Stimulated activated CD4-positive, alpha-beta T cell treated with anti-CD3 and anti-CD28 coated beads, TNF-alpha, amount 100 ng/mL, for 48 hours (primary cell): ENCODE results near the gene MDN1.

Source experiments
- DNase-seq, 3 donors: peaks; one replicate each; pipeline ENCODE4 v3.0.0-alpha.2; 2020; ENCODE audit warnings: low read depth in 3 of 3

Gene MDN1

DNA sequence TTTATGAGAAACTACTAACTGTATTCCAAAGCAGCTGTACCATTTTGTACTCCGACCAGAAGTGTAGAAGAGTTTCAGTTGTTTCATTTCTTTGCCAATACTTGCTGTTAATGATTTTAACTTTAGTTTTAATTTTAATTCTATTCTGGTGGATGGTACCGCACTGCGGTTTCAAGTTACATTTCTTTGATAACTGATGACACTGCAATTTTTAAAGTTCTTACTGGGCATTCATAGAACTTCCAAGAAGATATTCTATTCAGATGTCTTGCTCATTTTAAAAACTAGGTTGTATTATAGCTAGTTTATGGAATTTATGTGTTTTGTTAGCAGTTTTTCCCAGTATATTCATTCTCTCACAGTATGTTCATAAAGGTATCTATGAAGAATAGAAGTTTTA lies 117.2 kb downstream of the MDN1 start:
- no peak for DNase-seq

GRCh38 chr6:89695667-89696066 lies 123.9 kb downstream of the MDN1 start:
- DNase-seq, result no peak

- DNase-seq, result no peak
Observed at GRCh38 chr6:89694428-89694827, 125.2 kb downstream of the MDN1 start.

DNA sequence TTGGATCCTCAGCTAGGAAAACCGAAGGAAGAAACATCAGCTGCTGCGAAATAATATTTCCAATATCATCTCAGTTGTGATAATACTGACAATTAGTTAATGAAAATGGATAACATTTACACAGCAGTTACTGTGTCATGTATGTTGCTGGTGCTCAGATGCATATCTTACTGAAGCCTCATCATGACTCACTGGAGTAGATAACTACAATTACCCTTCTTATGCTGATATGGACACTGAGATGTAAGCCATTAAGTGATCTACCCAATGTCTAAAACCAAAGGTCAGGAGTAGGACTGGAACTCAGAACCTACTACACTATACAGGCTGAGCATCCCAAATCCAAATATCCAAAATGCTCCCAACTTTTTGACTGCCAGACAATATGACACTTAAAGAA lies 126.4 kb downstream of the MDN1 start:
- DNase-seq, result no peak

GRCh38 chr6:89692256-89692655 lies 127.3 kb downstream of the MDN1 start:
- DNase-seq, result no peak

- DNase-seq, result no peak
Observed at GRCh38 chr6:89690944-89691324, 128.7 kb downstream of the MDN1 start.

- no peak for DNase-seq
Observed at GRCh38 chr6:89689732-89690131, 129.9 kb downstream of the MDN1 start.

DNA sequence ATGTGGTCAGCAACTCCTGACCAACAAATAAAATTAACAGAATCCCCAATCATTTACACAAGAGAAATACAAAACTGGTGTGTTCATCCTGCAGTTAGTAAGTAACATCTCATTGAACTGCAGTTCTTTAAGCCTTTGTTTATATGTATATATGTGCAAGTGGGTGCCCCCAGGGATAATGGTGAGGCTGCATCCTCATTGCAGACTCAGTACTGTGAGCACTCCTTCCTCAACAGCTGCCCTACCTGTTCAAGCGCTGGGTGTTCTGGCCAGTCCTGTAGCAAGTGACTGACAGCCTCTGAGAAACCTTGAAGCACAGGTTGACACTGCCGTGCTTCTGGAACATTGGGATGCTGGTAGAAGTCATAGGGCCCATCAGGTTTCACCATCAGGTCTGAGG lies 131.3 kb downstream of the MDN1 start:
- no peak for DNase-seq

DNA sequence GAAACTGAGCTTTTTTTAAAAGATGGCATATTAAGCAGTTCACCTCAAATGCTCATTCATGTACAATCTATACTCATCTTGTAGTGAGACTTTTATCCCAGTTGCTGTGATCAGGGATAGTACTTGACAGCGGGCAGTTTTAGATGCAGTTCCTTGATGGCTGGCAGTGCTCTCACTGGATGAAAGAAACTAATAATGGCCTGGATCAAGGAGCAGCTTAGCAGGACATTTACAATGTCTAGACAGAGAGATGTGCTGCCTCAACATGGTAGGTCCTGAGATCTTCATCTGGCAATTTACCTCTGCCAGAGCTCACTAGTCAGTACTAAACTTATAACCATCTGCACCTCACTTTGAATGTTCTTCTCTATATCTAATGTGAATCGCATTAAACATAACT lies 134.3 kb downstream of the MDN1 start:
- DNase-seq, result no peak

DNA sequence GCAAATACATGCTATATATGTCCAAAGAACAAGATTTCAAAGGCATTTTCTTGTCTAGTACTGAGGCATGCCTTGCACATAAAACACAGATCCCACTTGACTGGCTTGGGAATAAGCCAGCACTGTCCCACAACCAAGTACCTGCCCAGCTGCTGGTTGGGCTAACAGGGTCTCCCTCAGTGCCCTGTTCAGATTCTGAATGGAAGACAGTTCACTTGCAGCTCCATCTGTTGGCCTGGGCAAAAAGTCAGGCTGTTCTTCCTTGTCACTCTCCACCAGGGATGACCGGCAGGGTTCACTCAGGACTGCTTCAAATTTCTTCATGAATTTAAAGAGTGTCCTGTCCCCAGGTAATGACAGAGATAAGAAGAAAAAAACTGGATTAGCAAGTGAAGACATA lies 136.6 kb downstream of the MDN1 start:
- no peak for DNase-seq

GRCh38 chr6:89681983-89682564 lies 137.5 kb downstream of the MDN1 start:
- no peak for DNase-seq

- DNase-seq, result no peak
Observed at GRCh38 chr6:89680551-89680950, 139.0 kb downstream of the MDN1 start.

DNA sequence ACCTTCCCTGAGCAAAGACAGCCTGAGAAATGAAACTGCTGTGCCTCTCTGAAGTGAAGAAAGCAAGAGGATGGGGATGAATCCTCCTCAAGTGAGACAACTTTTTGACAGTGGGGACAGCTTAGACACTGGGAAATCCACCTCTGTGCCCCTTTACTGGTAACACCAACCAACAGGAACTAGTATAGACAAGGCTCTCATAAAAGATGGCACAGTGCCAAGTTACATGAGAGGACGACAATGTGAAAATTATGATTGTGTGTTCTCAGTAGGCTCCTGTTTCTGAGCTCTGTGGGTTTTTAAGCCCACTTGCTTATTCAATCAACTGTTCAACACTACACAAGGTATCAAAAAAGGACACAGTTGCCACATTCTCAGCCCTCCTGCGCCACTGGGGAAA lies 139.4 kb downstream of the MDN1 start:
- no peak for DNase-seq

GRCh38 chr6:89679215-89680120 lies 140.1 kb downstream of the MDN1 start:
- no peak for DNase-seq

DNA sequence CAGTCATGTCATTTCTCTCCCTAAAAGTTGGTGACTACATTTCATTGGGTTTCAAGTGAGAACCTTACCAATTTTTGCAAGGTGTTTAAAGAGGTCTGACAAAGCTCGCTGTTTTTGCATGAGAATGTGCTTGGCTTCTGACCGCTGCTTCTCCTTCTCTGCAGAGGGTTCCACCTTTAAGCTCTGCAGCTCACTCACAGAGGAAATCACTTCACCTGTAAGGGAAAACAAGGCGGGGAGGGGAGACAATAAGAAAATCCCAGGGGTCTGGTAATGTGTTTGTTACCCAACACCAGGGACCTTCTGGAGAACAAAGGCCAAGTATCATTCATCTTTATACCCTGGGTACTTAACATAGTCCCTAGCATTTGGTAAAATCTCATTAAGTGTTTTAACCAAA lies 141.1 kb downstream of the MDN1 start:
- DNase-seq, result no peak

DNA sequence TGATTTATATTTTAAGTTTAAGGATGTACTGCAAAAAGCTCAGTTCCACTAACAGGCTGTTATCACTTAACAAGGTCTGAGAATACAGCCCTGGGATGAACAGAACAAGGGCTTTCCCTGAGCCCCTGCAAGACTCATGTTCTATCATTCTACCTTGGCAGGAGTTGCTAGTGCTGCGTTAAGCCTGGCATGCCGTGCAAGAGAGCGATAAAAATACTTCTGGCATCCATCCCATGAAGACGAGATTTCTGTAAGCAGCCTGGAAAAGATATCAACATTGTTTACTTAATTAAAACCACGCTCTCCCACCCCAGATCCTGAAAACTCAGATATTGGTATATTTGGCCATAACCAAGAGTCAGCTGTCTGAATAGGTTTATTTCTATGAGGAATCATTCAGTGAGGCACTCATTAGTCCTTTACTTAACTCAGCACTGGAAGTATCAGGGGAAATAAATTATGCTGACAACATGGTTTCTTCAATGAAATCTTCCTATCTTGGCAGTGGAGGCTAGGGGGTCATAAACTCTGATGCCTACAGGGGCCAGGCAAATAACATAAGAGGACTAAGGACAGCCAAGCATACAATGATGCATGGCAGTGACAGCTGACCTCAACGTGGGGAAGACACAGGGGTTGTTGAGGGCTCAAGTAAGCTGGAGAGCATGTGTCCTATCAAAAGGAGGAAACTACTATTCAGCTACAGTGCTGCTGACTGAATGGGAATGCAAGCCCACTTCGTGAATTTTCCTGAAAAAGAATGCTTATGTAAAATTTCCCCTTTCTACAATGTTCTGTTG lies 143.4 kb downstream of the MDN1 start:
- no peak for DNase-seq

- no peak for DNase-seq
Observed at GRCh38 chr6:89670935-89671565, 148.5 kb downstream of the MDN1 start.

DNA sequence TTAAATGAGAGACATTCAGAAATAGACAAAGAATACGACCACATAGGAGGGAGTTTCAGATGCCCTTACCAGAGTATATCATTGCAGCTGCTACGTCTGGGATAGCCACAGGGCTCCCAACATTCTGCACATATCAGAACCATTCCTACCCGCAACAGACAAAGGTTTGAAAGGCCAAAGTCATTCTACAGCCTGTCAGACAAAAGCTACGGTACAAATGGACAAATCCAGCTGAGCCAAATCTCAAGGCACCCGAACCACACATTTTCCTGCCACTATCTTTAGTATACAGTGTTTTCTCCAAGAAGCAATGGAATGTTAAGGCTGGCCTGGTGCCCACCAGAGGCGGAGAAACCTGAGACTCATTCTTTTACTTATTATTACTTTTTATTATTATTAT lies 150.6 kb downstream of the MDN1 start:
- no peak for DNase-seq

DNA sequence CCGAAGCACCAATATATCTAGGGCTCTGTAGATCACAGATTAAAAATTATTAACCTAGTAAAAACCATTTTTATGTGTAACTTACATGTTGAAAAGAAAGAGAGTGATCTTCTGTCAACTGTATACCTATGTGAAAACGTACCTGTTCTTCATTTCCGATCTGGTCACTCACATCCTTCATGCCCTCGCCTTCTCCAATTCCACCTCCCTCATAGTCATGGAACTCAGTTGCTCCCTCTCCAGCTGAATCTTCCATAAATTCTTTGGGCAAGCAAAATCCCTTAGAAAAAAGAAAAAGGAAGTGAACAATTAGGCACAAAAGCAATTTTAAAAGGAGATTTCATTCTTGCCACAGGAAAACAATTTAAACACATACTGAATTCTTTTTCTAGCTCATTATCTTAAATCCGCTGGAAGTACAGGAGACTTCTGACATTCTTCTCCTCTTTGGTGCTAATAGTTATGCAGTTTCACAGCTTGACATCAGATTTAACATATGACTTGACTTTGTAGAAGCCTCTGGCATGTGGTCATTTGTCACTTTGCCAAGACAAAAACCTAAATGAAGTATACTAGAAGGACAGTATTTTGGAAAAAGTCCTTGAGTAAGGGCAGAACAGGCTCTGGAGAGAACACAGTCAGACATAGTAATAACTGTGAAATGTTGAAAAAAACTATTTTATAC lies 151.6 kb downstream of the MDN1 start:
- no peak for DNase-seq

DNA sequence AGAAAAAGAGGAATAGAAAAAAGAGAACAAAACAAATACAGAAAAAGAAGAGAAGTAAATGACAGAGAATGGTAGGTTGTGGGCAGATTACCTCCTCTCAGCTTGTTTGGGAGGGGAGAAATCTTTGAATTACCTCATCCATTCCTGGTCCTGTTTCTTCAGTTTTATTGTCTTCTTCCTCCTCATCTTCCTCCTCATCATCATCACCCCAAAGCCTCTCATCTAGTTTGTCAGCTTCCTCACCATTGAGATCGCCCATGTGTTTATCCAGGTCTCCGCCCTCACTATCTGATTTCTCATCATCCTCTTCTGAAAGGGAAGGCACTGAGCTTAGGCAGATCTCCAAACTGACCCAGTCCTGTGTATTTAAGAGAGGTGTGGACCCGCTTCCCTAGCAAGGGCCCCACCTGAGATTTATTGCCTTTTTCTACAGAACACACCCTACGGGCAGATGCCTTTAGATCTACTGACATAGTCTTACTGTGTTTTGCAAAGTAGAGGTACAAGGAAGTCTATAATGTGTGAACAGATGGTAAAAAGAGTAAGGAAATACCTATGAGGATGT lies 156.9 kb downstream of the MDN1 start:
- DNase-seq, result no peak

DNA sequence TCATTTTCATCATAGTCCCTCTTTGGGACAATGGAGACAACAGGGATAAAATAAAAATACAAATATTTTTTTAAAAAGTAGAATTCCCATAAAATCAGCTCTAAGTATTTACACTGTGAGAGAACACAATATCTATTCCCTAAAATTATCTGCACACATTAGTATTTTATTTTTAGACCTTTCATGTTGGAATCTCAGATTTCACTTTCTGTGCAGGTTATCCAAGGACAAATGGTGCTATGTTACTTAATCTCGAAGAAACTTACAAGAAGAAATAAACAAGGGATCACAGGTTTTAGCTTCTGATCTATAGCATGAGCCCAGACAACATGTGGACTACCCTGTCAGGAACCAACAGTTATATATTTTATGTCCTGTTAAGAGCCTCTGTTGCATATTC lies 158.0 kb downstream of the MDN1 start:
- DNase-seq, result no peak
